Vagina (tissue), 2 donors: ENCODE data around the gene ARFGAP2. TPM values are rescaled to one million over a fixed set of nuclear protein-coding genes. Genes with fewer than 3 reads are reported as not detected.
"Not testable (repeated sequence)": the region's sequence is repeated elsewhere in the genome, so short reads cannot be mapped to it uniquely, and the experiment has no call there.

ENCODE experiments used
- DNase-seq, 2 donors: peaks; one replicate each; pipeline ENCODE4 v3.0.0-alpha.2; 2017; ENCODE audit errors: extremely low spot score in 2 of 2
- H3K27ac ChIP-seq: fragments of 200-600 bp; sonication (generic); one replicate; pipeline ENCODE4 v1.5.1; 2019
- H3K27me3 ChIP-seq: fragments of 200-600 bp; sonication (generic); one replicate; pipeline ENCODE4 v1.5.1; 2019
- H3K36me3 ChIP-seq, 2 donors: fragments of 200-600 bp; sonication (generic); one replicate each; pipeline ENCODE4 v1.5.1; 2017 to 2019
- H3K4me1 ChIP-seq: fragments of 200-600 bp; sonication (generic); one replicate; pipeline ENCODE4 v1.5.1; 2019
- H3K4me3 ChIP-seq, 2 donors: fragments of 200-600 bp; sonication (generic); 1 replicate in 1 of 2; 2 replicates in 1 of 2; pipeline ENCODE4 v1.5.1; 2016 to 2019
- H3K9me3 ChIP-seq: fragments of 200-600 bp; sonication (generic); one replicate; pipeline ENCODE4 v1.5.1; 2019
- CTCF ChIP-seq, 3 experiments: fragments of 450-650 bp in 2 of 3; fragments of 200-600 bp in 1 of 3; sonication (generic) in 1 of 3; IDR thresholded peaks; one replicate each; pipeline ENCODE4 v1.5.1; 2017 to 2019; ENCODE audit warnings: antibody characterized with exemption in 3 of 3, mild to moderate bottlenecking in 2 of 3, moderate library complexity in 2 of 3
- POLR2A ChIP-seq, 2 donors: fragments of 450-650 bp; IDR thresholded peaks; one replicate each; pipeline ENCODE4 v1.6.1; 2017; ENCODE audit warnings: antibody characterized with exemption in 2 of 2, mild to moderate bottlenecking in 2 of 2, moderate library complexity in 2 of 2
- POLR2AphosphoS5 ChIP-seq, 2 donors: sonication (generic); formaldehyde crosslinking; IDR thresholded peaks; one replicate each; pipeline ENCODE4 v1.9.0; 2017; ENCODE audit warnings: antibody characterized with exemption in 2 of 2, mild to moderate bottlenecking in 2 of 2, low read depth in 1 of 2; ENCODE audit not compliant: insufficient read depth in 1 of 2
- intact Hi-C: fragments of 100-400 bp; cut with DNase I; formaldehyde crosslinking; loops from one replicate; pipeline ENCODE4 v1.15.1; 2023
- total RNA-seq: library from RNA; depleted of rRNA; stranded (reverse); fragments of >200 nt; gene quantifications from one replicate; pipeline ENCODE4 v1.2.3, GENCODE V29; 2016

ARFGAP2 gene
- total RNA-seq, 1 donor from 2014 or later: 79.3 TPM

GRCh38 chr11:47207459-47207858, 30.8 kb upstream of the ARFGAP2 start:
- Histone ChIP-seq H3K4me1 (no peaks in the 10 kb centered on the region), H3K36me3 (no peaks in the 10 kb centered on the region), H3K4me3 (no peak overlapping the region), H3K27ac (no peak overlapping the region), H3K27me3 (no peaks in the 10 kb centered on the region), H3K9me3 (no peaks in the 10 kb centered on the region)
- no peak for TF ChIP-seq POLR2A (IDR thresholded peaks at IDR 0.05)
- no peak for TF ChIP-seq POLR2AphosphoS5 (IDR thresholded peaks at IDR 0.05; ENCODE audit: insufficient read depth in 1 of 2, low read depth in 1 of 2)
- TF ChIP-seq CTCF (IDR thresholded peaks at IDR 0.05): no peak
- DNase-seq: no peak
- intact Hi-C loops: no loop called here

DNA sequence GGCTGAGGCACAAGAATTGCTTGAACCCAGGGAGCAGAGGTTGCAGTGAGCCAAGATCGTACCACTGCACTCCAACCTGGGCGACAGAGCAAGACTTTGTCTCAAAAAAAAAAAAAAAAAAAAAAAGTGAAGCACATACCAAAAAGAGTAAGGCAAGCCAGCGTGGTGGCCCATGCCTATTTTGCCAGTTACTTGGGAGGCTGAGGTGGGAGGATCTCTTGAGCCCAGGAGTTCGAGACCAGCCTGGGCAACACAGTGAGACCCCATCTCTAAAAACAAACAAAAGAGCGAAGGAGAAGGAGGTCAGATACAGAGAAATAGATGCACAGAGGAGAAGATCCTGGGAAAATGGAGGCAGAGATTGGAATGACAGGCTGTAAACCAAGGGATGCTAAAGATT, 29.9 kb upstream of the ARFGAP2 start:
- H3K27me3 ChIP-seq, H3K36me3 ChIP-seq, H3K9me3 ChIP-seq, H3K4me3 ChIP-seq, intact Hi-C loops, DNase-seq, H3K4me1 ChIP-seq, H3K27ac ChIP-seq: not testable (repeated sequence)

GRCh38 chr11:47204637-47204989, 27.9 kb upstream of the ARFGAP2 start:
- no peak overlapping the region for H3K4me3 ChIP-seq
- H3K27me3 ChIP-seq: no peaks in the 10 kb centered on the region
- TF ChIP-seq CTCF (IDR thresholded peaks at IDR 0.05): no peak
- TF ChIP-seq POLR2A (IDR thresholded peaks at IDR 0.05): no peak
- peak in 1 of 2 donors; percentile 53 for TF ChIP-seq POLR2AphosphoS5 (IDR thresholded peaks at IDR 0.05; ENCODE audit: insufficient read depth in 1 of 2, low read depth in 1 of 2)
- no peak for DNase-seq
- H3K9me3 ChIP-seq: no peaks in the 10 kb centered on the region
- no peaks in the 10 kb centered on the region for H3K4me1 ChIP-seq
- intact Hi-C loops: no loop called here
- no peaks in the 10 kb centered on the region for H3K36me3 ChIP-seq
- H3K27ac ChIP-seq: no peak overlapping the region

DNA sequence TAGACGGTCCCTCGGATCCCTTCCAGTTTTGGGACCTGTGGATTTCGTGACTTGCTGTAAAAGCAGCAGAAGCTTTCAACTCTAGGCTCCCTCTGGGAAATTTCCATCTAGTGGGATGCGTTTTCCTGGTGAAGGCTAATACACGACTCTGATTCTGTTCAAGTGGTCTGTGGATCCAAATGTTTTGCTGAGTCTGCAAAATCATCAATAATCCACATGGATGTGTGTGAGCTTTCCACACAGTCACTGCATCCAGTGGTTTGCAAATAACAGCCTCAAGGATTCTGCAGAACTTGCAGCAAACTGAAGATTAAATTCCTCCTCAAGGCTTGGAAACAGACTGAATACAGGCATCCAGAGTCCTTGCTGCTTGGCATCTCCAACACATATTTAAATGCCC, 25.9 kb upstream of the ARFGAP2 start:
- no peak overlapping the region for H3K4me3 ChIP-seq
- H3K27me3 ChIP-seq: no peaks in the 10 kb centered on the region
- intact Hi-C loops: no loop called here
- DNase-seq: no peak
- H3K4me1 ChIP-seq: no peaks in the 10 kb centered on the region
- no peak overlapping the region for H3K27ac ChIP-seq
- no peaks in the 10 kb centered on the region for H3K9me3 ChIP-seq
- TF ChIP-seq POLR2A (IDR thresholded peaks at IDR 0.05) (no peak), CTCF (IDR thresholded peaks at IDR 0.05) (no peak), POLR2AphosphoS5 (IDR thresholded peaks at IDR 0.05; ENCODE audit: insufficient read depth in 1 of 2, low read depth in 1 of 2) (no peak)
- H3K36me3 ChIP-seq: no peaks in the 10 kb centered on the region

GRCh38 chr11:47201015-47201414, 24.3 kb upstream of the ARFGAP2 start:
- no peak for TF ChIP-seq POLR2AphosphoS5 (IDR thresholded peaks at IDR 0.05; ENCODE audit: insufficient read depth in 1 of 2, low read depth in 1 of 2)
- TF ChIP-seq POLR2A (IDR thresholded peaks at IDR 0.05): no peak
- Histone ChIP-seq H3K4me1 (no peaks in the 10 kb centered on the region), H3K27ac (no peak overlapping the region), H3K36me3 (no peaks in the 10 kb centered on the region), H3K4me3 (no peak overlapping the region), H3K9me3 (no peaks in the 10 kb centered on the region), H3K27me3 (no peaks in the 10 kb centered on the region)
- intact Hi-C loops: no loop called here
- no peak for DNase-seq

DNA sequence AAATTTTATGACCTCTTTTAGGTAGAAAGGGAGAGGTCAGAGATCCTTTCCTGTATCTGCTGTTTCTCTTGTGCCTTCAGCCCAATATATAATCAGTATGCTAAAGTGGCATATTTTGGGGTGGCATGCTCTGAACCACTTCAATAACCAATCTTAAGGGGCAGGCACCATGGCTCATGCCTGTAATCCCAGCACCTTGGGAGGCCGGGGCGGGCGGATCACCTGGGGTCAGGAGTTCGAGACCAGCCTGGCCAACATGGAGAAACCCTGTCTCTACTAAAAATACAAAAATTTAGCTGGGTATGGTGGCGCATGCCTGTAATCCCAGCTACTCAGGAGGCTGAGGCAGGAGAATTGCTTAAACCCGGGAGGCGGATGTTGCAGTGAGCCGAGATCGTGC, 21.5 kb upstream of the ARFGAP2 start:
- H3K4me3 ChIP-seq, H3K27me3 ChIP-seq, H3K4me1 ChIP-seq, DNase-seq, H3K27ac ChIP-seq, intact Hi-C loops, H3K9me3 ChIP-seq, H3K36me3 ChIP-seq: not testable (repeated sequence)

GRCh38 chr11:47192111-47192510, 15.4 kb upstream of the ARFGAP2 start:
- Histone ChIP-seq H3K27ac (no peak overlapping the region), H3K9me3 (no peaks in the 10 kb centered on the region), H3K4me1 (peaks cover 9% of the 10 kb centered on the region), H3K27me3 (no peaks in the 10 kb centered on the region), H3K4me3 (no peak overlapping the region), H3K36me3 (no peaks in the 10 kb centered on the region)
- TF ChIP-seq POLR2A (IDR thresholded peaks at IDR 0.05): no peak
- no peak for TF ChIP-seq CTCF (IDR thresholded peaks at IDR 0.05)
- TF ChIP-seq POLR2AphosphoS5 (IDR thresholded peaks at IDR 0.05; ENCODE audit: insufficient read depth in 1 of 2, low read depth in 1 of 2): no peak
- intact Hi-C loops: no loop called here
- DNase-seq: no peak

DNA sequence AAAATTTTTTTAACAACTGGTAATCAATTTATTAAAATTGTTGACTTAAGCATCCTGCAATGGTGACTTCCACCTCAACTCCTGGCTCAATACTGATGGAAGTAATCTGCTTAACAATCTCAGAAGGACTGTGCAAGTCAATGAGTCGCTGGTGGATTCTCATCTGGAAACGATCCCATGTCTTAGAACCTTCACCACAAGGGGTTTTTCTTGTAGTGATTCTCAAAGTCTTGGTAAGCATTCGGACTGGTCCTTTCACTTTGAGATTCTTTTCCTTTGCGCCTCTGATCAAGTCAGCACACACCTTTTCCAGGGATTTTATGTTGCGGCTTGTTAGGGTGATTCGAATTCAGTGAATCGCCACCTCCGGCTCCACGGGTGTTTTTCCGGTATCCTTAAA, 14.5 kb upstream of the ARFGAP2 start:
- H3K27ac ChIP-seq, DNase-seq, H3K36me3 ChIP-seq, intact Hi-C loops, H3K9me3 ChIP-seq, H3K4me3 ChIP-seq, H3K27me3 ChIP-seq: not testable (repeated sequence)
- peaks cover 14% of the 10 kb centered on the region for H3K4me1 ChIP-seq
